Measurements from ENCODE around the gene CUL3. TPM values are rescaled to one million over a fixed set of nuclear protein-coding genes. Genes with fewer than 3 reads are reported as not detected.
"Not testable (repeated sequence)": the region's sequence is repeated elsewhere in the genome, so short reads cannot be mapped to it uniquely, and the experiment has no call there.

Gene CUL3
- total RNA-seq, 1 experiment from 2014 or later = 95.7 TPM

DNA sequence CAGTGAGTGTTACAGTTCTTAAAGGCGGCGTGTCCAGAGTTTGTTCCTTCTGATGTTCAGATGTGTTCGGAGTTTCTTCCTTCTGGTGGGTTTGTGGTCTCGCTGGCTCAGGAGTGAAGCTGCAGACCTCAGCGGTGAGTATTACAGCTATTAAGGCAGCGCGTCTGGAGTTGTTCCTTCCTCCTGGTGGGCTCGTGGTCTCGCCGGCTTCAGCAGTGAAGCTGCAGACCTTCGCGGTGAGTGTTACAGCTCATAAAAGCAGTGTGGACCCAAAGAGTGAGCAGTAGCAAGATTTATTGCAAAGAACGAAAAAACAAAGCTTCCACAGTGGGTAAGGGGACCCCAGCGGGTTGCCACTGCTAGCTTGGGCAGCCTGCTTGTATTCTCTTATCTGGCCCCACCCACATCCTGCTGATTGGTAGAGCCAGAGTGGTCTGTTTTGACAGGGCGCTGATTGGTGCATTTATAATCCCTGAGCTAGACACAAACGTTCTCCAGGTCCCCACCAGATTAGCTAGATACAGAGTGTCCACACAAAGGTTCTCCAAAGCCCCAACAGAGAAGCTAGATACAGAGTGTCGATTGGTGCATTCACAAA lies 17.7 kb upstream of the CUL3 start:
- H3K4me3 ChIP-seq (replicated peaks in 1 of 2; ENCODE audit: low read depth in 1 of 2, low read length in 2 of 2); H3K27ac ChIP-seq (ENCODE audit: low read depth, low read length); RAD21 ChIA-PET (ENCODE audit: low non-redundant PET in 1 of 2, low total read pairs in 2 of 2, uncharacterized antibody in 2 of 2, unreplicated experiment in 2 of 2); H3K4me1 ChIP-seq (ENCODE audit: control insufficient read depth in 1 of 2, insufficient read depth in 2 of 2, low read length in 2 of 2); H4K20me1 ChIP-seq (ENCODE audit: insufficient read depth); H2AFZ ChIP-seq (ENCODE audit: low read depth, low read length, poor library complexity, severe bottlenecking); H3K9me3 ChIP-seq (ENCODE audit: control insufficient read depth in 1 of 2, insufficient read depth in 1 of 2, low read depth in 1 of 2, low read length in 2 of 2); DNase-seq (ENCODE audit: low read depth, low spot score); intact Hi-C loops (cut with micrococcal nuclease); ATAC-seq; H3K27me3 ChIP-seq (ENCODE audit: insufficient read depth, low read length); H3K36me3 ChIP-seq (ENCODE audit: control insufficient read depth in 1 of 2, insufficient read depth in 2 of 2, low read length in 2 of 2); POLR2A ChIA-PET; H3K4me2 ChIP-seq (ENCODE audit: low read length); H3K9ac ChIP-seq (ENCODE audit: low read length); BruUV-seq (replicated peaks); H3K79me2 ChIP-seq (ENCODE audit: insufficient read depth, low read length); H3K9me2 ChIP-seq (ENCODE audit: insufficient read depth); CTCF ChIA-PET: not testable (repeated sequence)

DNA sequence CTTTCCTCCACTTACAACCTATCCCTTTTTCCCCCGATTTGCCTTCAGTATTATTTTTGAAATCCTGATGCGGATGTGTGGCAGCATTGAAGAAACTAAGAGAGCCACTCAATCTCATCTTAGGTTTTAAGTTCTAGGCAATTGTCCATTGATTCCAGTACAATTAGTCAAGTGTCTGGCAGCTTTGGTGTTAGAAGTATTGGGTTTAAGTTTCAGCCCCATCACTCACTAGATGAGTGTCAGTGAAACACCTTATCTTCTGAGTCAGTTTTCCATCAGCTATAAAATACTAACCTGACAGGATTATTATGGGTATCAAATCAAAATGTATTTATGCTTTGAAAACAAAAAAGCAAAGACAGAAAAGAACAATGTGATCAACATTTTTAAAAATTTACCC lies 16.8 kb upstream of the CUL3 start:
- no peak overlapping the region for H3K4me2 ChIP-seq (ENCODE audit: low read length)
- H3K27ac ChIP-seq (ENCODE audit: low read depth, low read length) = no peak overlapping the region
- H3K79me2 ChIP-seq (ENCODE audit: insufficient read depth, low read length) = no peaks in the 10 kb centered on the region
- BruUV-seq (replicated peaks) = no TSS peak
- H3K9me2 ChIP-seq (ENCODE audit: insufficient read depth) = no peaks in the 10 kb centered on the region
- H3K4me3 ChIP-seq (replicated peaks in 1 of 2; ENCODE audit: low read depth in 1 of 2, low read length in 2 of 2) = no peak overlapping the region
- ChIA-PET POLR2A (no interaction called here), CTCF (no interaction called here), RAD21 (ENCODE audit: low non-redundant PET in 1 of 2, low total read pairs in 2 of 2, uncharacterized antibody in 2 of 2, unreplicated experiment in 2 of 2) (no interaction called here)
- ATAC-seq = no peak
- no peak for TF ChIP-seq SP1 (IDR thresholded peaks at IDR 0.05; ENCODE audit: low read depth)
- no peak for TF ChIP-seq RAD21 (IDR thresholded peaks at IDR 0.05; ENCODE audit: low read depth)
- TF ChIP-seq, protein P1, sequence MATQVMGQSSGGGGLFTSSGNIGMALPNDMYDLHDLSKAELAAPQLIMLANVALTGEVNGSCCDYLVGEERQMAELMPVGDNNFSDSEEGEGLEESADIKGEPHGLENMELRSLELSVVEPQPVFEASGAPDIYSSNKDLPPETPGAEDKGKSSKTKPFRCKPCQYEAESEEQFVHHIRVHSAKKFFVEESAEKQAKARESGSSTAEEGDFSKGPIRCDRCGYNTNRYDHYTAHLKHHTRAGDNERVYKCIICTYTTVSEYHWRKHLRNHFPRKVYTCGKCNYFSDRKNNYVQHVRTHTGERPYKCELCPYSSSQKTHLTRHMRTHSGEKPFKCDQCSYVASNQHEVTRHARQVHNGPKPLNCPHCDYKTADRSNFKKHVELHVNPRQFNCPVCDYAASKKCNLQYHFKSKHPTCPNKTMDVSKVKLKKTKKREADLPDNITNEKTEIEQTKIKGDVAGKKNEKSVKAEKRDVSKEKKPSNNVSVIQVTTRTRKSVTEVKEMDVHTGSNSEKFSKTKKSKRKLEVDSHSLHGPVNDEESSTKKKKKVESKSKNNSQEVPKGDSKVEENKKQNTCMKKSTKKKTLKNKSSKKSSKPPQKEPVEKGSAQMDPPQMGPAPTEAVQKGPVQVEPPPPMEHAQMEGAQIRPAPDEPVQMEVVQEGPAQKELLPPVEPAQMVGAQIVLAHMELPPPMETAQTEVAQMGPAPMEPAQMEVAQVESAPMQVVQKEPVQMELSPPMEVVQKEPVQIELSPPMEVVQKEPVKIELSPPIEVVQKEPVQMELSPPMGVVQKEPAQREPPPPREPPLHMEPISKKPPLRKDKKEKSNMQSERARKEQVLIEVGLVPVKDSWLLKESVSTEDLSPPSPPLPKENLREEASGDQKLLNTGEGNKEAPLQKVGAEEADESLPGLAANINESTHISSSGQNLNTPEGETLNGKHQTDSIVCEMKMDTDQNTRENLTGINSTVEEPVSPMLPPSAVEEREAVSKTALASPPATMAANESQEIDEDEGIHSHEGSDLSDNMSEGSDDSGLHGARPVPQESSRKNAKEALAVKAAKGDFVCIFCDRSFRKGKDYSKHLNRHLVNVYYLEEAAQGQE (IDR thresholded peaks at IDR 0.05; ENCODE audit: low read depth) = no peak
- no peak for TF ChIP-seq FOSL1 (IDR thresholded peaks at IDR 0.05; ENCODE audit: low read depth)
- no peak for TF ChIP-seq POLR2A (IDR thresholded peaks at IDR 0.05; ENCODE audit: borderline replicate concordance, extremely low read depth, insufficient read depth, insufficient read length)
- no peak for TF ChIP-seq EGR1 (IDR thresholded peaks at IDR 0.05; ENCODE audit: low read depth)
- no peak for TF ChIP-seq EZH2 (IDR thresholded peaks at IDR 0.05)
- no peak for TF ChIP-seq SIN3A (IDR thresholded peaks at IDR 0.05; ENCODE audit: low read depth)
- no peak for TF ChIP-seq POLR2AphosphoS5 (IDR thresholded peaks at IDR 0.05; ENCODE audit: low read depth, low read length)
- no peak for TF ChIP-seq CEBPB (IDR thresholded peaks at IDR 0.05; ENCODE audit: low read depth)
- TF ChIP-seq TCF7L2 (IDR thresholded peaks at IDR 0.05; ENCODE audit: borderline replicate concordance, extremely low read depth, insufficient read depth, insufficient read length) = no peak
- no peak for TF ChIP-seq SRF (IDR thresholded peaks at IDR 0.05; ENCODE audit: low read depth)
- TF ChIP-seq, protein P2, sequence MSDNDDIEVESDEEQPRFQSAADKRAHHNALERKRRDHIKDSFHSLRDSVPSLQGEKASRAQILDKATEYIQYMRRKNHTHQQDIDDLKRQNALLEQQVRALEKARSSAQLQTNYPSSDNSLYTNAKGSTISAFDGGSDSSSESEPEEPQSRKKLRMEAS (IDR thresholded peaks at IDR 0.05) = no peak
- TF ChIP-seq YY1 (IDR thresholded peaks at IDR 0.05; ENCODE audit: extremely low read depth, insufficient replicate concordance, low read depth, low read length) = no peak
- no peak for TF ChIP-seq EZH2phosphoT487 (IDR thresholded peaks at IDR 0.05; ENCODE audit: borderline replicate concordance)
- no peak for TF ChIP-seq ZFX (IDR thresholded peaks at IDR 0.05)
- TF ChIP-seq ZNF274 (IDR thresholded peaks at IDR 0.05; ENCODE audit: low read depth, low read length) = no peak
- no peak for TF ChIP-seq CBX3 (IDR thresholded peaks at IDR 0.05; ENCODE audit: low read depth)
- TF ChIP-seq, protein P3, sequence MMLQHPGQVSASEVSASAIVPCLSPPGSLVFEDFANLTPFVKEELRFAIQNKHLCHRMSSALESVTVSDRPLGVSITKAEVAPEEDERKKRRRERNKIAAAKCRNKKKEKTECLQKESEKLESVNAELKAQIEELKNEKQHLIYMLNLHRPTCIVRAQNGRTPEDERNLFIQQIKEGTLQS (IDR thresholded peaks at IDR 0.05) = no peak
- intact Hi-C loops (cut with micrococcal nuclease) = no loop called here
- H3K9ac ChIP-seq (ENCODE audit: low read length) = no peak overlapping the region
- peaks cover 0 to 8% of the 10 kb centered on the region in 2 experiments; a peak in 2 of 4 replicates for H3K4me1 ChIP-seq (ENCODE audit: control insufficient read depth in 1 of 2, insufficient read depth in 2 of 2, low read length in 2 of 2)
- H3K9me3 ChIP-seq (ENCODE audit: control insufficient read depth in 1 of 2, insufficient read depth in 1 of 2, low read depth in 1 of 2, low read length in 2 of 2) = no peaks in the 10 kb centered on the region
- DNase-seq (ENCODE audit: low read depth, low spot score) = no peak
- no peaks in the 10 kb centered on the region for H4K20me1 ChIP-seq (ENCODE audit: insufficient read depth)
- H3K27me3 ChIP-seq (ENCODE audit: insufficient read depth, low read length) = no peaks in the 10 kb centered on the region
- no peaks in the 10 kb centered on the region for H3K36me3 ChIP-seq (ENCODE audit: control insufficient read depth in 1 of 2, insufficient read depth in 2 of 2, low read length in 2 of 2)
- no peak overlapping the region for H2AFZ ChIP-seq (ENCODE audit: low read depth, low read length, poor library complexity, severe bottlenecking)
